Keratinocyte (primary cell): ENCODE results near the gene ANKRD34A.

Source experiments
- CTCF ChIP-seq, 3 experiments: IDR thresholded peaks in 1 of 3; conservative IDR thresholded peaks in 1 of 3; optimal IDR thresholded peaks in 1 of 3; 2 replicates in 2 of 3; 3 replicates in 1 of 3; pipeline versions ENCODE3 to v1.5.1; 2011; ENCODE audit warnings: low read length in 3 of 3, mild to moderate bottlenecking in 3 of 3, moderate library complexity in 2 of 3, control low read depth in 1 of 3, inconsistent platforms in 1 of 3; ENCODE audit not compliant: insufficient read depth in 2 of 3; ENCODE audit errors: extremely low read depth in 1 of 3
- EZH2 ChIP-seq: IDR thresholded peaks from one replicate; pipeline ENCODE4 v1.6.1; 2012; ENCODE audit warnings: inconsistent platforms, mild to moderate bottlenecking, low read length, moderate library complexity

- TF ChIP-seq CTCF (optimal IDR thresholded peaks at IDR 0.05 in 1 of 3, IDR thresholded peaks at IDR 0.05 in 1 of 3, conservative IDR thresholded peaks at IDR 0.05 in 1 of 3; ENCODE audit: extremely low read depth in 1 of 3, insufficient read depth in 2 of 3, low read length in 3 of 3), result no peak
- TF ChIP-seq EZH2, result no peak
These were observed 22.0 kb downstream of the ANKRD34A start for GRCh38 chr1:145942405-145942804.
